GM12801 (cell line): ENCODE measurements around the gene TTPAL.

Source experiments
- TF ChIP-seq, protein P1 (sequence below): IDR thresholded peaks from one replicate; pipeline ENCODE4 v1.5.1; 2011; ENCODE audit warnings: control low read depth; ENCODE audit not compliant: insufficient read length; ENCODE audit errors: extremely low read depth

The TTPAL gene

GRCh38 chr20:44522841-44523240 is 47.2 kb downstream of the TTPAL start:
- TF ChIP-seq, protein P1, sequence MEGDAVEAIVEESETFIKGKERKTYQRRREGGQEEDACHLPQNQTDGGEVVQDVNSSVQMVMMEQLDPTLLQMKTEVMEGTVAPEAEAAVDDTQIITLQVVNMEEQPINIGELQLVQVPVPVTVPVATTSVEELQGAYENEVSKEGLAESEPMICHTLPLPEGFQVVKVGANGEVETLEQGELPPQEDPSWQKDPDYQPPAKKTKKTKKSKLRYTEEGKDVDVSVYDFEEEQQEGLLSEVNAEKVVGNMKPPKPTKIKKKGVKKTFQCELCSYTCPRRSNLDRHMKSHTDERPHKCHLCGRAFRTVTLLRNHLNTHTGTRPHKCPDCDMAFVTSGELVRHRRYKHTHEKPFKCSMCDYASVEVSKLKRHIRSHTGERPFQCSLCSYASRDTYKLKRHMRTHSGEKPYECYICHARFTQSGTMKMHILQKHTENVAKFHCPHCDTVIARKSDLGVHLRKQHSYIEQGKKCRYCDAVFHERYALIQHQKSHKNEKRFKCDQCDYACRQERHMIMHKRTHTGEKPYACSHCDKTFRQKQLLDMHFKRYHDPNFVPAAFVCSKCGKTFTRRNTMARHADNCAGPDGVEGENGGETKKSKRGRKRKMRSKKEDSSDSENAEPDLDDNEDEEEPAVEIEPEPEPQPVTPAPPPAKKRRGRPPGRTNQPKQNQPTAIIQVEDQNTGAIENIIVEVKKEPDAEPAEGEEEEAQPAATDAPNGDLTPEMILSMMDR = no peak

GRCh38 chr20:44523746-44524145 is 48.1 kb downstream of the TTPAL start:
- TF ChIP-seq, protein P1 = no peak

DNA sequence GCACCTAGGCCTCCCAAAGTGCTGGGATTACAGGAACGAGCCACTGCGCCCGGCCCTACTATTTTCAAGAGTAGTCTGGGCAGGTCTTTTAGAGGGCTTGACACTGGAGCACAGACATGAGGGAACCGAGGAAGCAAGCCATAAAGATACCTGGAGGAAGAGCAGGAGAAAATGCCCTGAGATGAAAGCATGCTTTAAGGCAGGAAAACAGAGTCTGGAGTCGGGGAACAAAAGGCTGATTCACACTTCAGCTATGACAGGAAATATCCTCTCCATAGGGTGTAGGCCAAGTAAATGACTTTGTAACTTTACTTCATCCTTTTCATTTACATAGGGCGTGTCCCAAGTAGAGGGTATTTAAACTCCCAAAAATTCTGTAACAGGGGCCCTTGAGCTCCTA is 50.5 kb downstream of the TTPAL start:
- TF ChIP-seq, protein P1 = no peak

- TF ChIP-seq, protein P1 = no peak
These were observed 52.1 kb downstream of the TTPAL start for GRCh38 chr20:44527716-44528199.

GRCh38 chr20:44528309-44528708 is 52.6 kb downstream of the TTPAL start:
- TF ChIP-seq, protein P1 = no peak

- TF ChIP-seq, protein P1 = no peak
These were observed 56.7 kb downstream of the TTPAL start for GRCh38 chr20:44532259-44532980.

DNA sequence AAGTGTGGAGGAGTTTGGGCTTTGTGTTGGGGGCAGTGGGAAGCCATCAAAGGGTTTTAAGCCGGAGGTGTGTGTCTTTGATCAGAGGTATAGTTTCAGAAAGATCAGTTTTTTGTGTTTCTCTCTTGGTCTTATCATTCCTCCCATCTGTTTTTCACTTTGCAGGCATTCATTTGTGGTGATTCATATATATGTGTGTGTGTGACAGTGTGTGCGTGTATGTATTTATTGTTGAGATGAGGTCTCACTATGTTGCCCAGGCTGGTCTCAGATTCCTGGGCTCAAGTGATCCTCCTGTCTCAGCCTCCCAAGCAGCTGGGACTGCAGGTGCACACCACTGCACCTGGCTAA is 57.3 kb downstream of the TTPAL start:
- TF ChIP-seq, protein P1 = no peak
